OCI-LY7 (cell line): ENCODE results near the gene XPO4. TPM values are rescaled to one million over a fixed set of nuclear protein-coding genes. Genes with fewer than 3 reads are reported as not detected.

ENCODE experiments used
- BruUV-seq: library from RNA; stranded (reverse); fragments of 400-500 nt; replicated peaks from 2 replicates; lab custom pipeline; 2021; lab: Mats Ljungman, UMichigan
- CTCF ChIA-PET: fragments of 300-600 bp; sonication (Branson Sonifier 250); formaldehyde crosslinking; loops from one replicate; lab custom pipeline; 2022; ENCODE audit warnings: antibody characterized with exemption; ENCODE audit not compliant: unreplicated experiment; lab: Charles Lee
- POLR2A ChIA-PET: fragments of 300-600 bp; sonication (Branson Sonifier 250); formaldehyde crosslinking; loops from one replicate; lab custom pipeline; 2022; ENCODE audit warnings: antibody characterized with exemption; lab: Charles Lee
- DNase-seq: peaks from one replicate; pipeline ENCODE4 v3.0.0-alpha.2; 2015; ENCODE audit warnings: low spot score
- H2AFZ ChIP-seq: fragments of 200-600 bp; sonication (generic), shearing (Covaris generic); 2 replicates; pipeline ENCODE4 v1.6.1; 2014; ENCODE audit warnings: mild to moderate bottlenecking, antibody characterized with exemption, low read length, moderate library complexity
- H3K27ac ChIP-seq: fragments of 200-600 bp; sonication (generic); 2 replicates; pipeline ENCODE4 v1.5.1; 2014; ENCODE audit warnings: mixed run types, low read depth, mild to moderate bottlenecking, moderate library complexity, low read length, inconsistent platforms; ENCODE audit not compliant: poor library complexity, severe bottlenecking
- H3K36me3 ChIP-seq: fragments of 200-600 bp; sonication (generic); 2 replicates; pipeline ENCODE4 v1.6.1; 2014; ENCODE audit warnings: mild to moderate bottlenecking, antibody characterized with exemption, low read length, moderate library complexity, mixed read lengths; ENCODE audit not compliant: insufficient read depth
- H3K4me1 ChIP-seq: fragments of 200-600 bp; sonication (generic); 2 replicates; pipeline ENCODE4 v1.5.1; 2014; ENCODE audit warnings: mild to moderate bottlenecking, low read length; ENCODE audit not compliant: insufficient read depth, poor library complexity, severe bottlenecking
- H3K4me2 ChIP-seq: fragments of 200-600 bp; sonication (generic); 2 replicates; pipeline ENCODE4 v1.6.1; 2014; ENCODE audit warnings: mild to moderate bottlenecking, low read length
- H3K4me3 ChIP-seq: fragments of 200-600 bp; sonication (generic); 2 replicates; pipeline ENCODE4 v1.5.1; 2014; ENCODE audit warnings: mild to moderate bottlenecking, low read depth, low read length; ENCODE audit not compliant: poor library complexity, severe bottlenecking
- H3K79me2 ChIP-seq: fragments of 200-600 bp; sonication (generic); 2 replicates; pipeline ENCODE4 v1.6.1; 2016; ENCODE audit warnings: low read depth, mild to moderate bottlenecking, low read length, moderate library complexity, mixed read lengths; ENCODE audit not compliant: insufficient read depth
- H3K9me2 ChIP-seq: fragments of 200-600 bp; sonication (generic); 2 replicates; pipeline ENCODE4 v1.6.1; 2016; ENCODE audit warnings: mild to moderate bottlenecking, low read length, mixed read lengths; ENCODE audit not compliant: insufficient read depth
- H3K9me3 ChIP-seq: fragments of 200-600 bp; sonication (generic); 2 replicates; pipeline ENCODE4 v1.6.1; 2014; ENCODE audit warnings: mild to moderate bottlenecking, mixed run types, low read length, mixed read lengths
- H4K20me1 ChIP-seq: fragments of 200-600 bp; sonication (generic); 2 replicates; pipeline ENCODE4 v1.6.1; 2014; ENCODE audit warnings: mild to moderate bottlenecking, antibody characterized with exemption, low read length, moderate library complexity, mixed read lengths; ENCODE audit not compliant: insufficient read depth
- CTCF ChIP-seq: fragments of 200-600 bp; sonication (generic); conservative IDR thresholded peaks from 2 replicates; pipeline ENCODE4 v1.5.1; 2014; ENCODE audit warnings: mild to moderate bottlenecking, antibody characterized with exemption, low read length, moderate library complexity, mixed read lengths
- EZH2phosphoT487 ChIP-seq: fragments of 200-600 bp; sonication (generic); IDR thresholded peaks from 2 replicates; pipeline ENCODE4 v1.6.1; 2018; ENCODE audit warnings: low read depth, borderline replicate concordance, mild to moderate bottlenecking, mixed run types, antibody characterized with exemption, low read length, moderate library complexity, mixed read lengths
- intact Hi-C: fragments of 100-400 bp; cut with micrococcal nuclease; formaldehyde crosslinking; loops from one replicate; pipeline ENCODE4 v1.10.0; 2022; ENCODE audit not compliant: unreplicated experiment
- total RNA-seq, 2 experiments: library from RNA; depleted of rRNA in 1 of 2; stranded (reverse); fragments of >200 nt in 1 of 2; shearing (Covaris generic) in 1 of 2; gene quantifications; 2 replicates each; pipeline ENCODE4 v1.2.3, GENCODE V29; 2014 to 2022

The XPO4 gene
- total RNA-seq, 2 experiments from 2014 or later: 20.6 to 26.9 TPM

GRCh38 chr13:20903164-20903475 lies 574 bp upstream of the XPO4 start:
- intact Hi-C loops: loop anchor here (5.0 to 10.0 kb wide), 2 partner anchors 198 to 1041 kb away; partner anchors contain the start of genes IL17D and ZMYM5
- ChIA-PET POLR2A (interaction anchor here (0.7 to 0.9 kb wide), 2 partner anchors 9 to 82 kb away, joined by 4 to 8 read pairs; no protein-coding TSS in a partner anchor), CTCF (no interaction called here)
- peaks cover 20% of the 10 kb centered on the region for H3K4me1 ChIP-seq
- H3K4me3 ChIP-seq: peak overlapping the region; percentile 99
- H3K79me2 ChIP-seq: peaks cover 44% of the 10 kb centered on the region
- H3K4me2 ChIP-seq: peak overlapping the region; percentile 82
- H3K27ac ChIP-seq: peak overlapping the region; percentile 64
- no peaks in the 10 kb centered on the region for H3K9me2 ChIP-seq
- peaks cover 27% of the 10 kb centered on the region for H3K36me3 ChIP-seq
- H3K9me3 ChIP-seq: no peaks in the 10 kb centered on the region
- H4K20me1 ChIP-seq: peaks cover 23% of the 10 kb centered on the region; the same call in 1 of the 2 replicates
- DNase-seq: no peak
- TSS peak; percentile 93 for BruUV-seq
- H2AFZ ChIP-seq: peak overlapping the region; percentile 90; the same call in 1 of the 2 replicates
- TF ChIP-seq EZH2phosphoT487 (no peak), CTCF (no peak)

GRCh38 chr13:20901668-20902437 lies 693 bp downstream of the XPO4 start:
- Histone ChIP-seq H3K79me2 (peaks cover 57% of the 10 kb centered on the region), H3K4me2 (peak overlapping the region; percentile 82), H2AFZ (peak overlapping the region; percentile 80), H3K9me2 (no peaks in the 10 kb centered on the region), H3K4me1 (peaks cover 20% of the 10 kb centered on the region), H3K9me3 (no peaks in the 10 kb centered on the region), H3K27ac (peak overlapping the region; percentile 64), H3K4me3 (peak overlapping the region; percentile 99), H4K20me1 (peaks cover 29% of the 10 kb centered on the region), H3K36me3 (peaks cover 37% of the 10 kb centered on the region)
- BruUV-seq: TSS peak; percentile 73
- peak; percentile 58 for DNase-seq
- no peak for TF ChIP-seq EZH2phosphoT487
- no peak for TF ChIP-seq CTCF
- intact Hi-C loops: loop anchor here (5.0 to 10.0 kb wide), 2 partner anchors 197 to 1040 kb away; partner anchors contain the start of genes IL17D and ZMYM5
- CTCF ChIA-PET: no interaction called here
- POLR2A ChIA-PET: interaction anchor here (0.6 to 1.6 kb wide), 10 partner anchors 16 to 1981 kb away, joined by 3 to 5 read pairs (median 3); partner anchors contain the start of genes MRPL57 and SKA3
